Endodermal cell (in vitro differentiated cells): ENCODE measurements around the gene STAG3. TPM values are rescaled to one million over a fixed set of nuclear protein-coding genes. Genes with fewer than 3 reads are reported as not detected.
"Not testable (repeated sequence)": the region's sequence is repeated elsewhere in the genome, so short reads cannot be mapped to it uniquely, and the experiment has no call there.

Source experiments
- DNase-seq: peaks from one replicate; pipeline ENCODE4 v3.0.0-alpha.2; 2017
- H3K27ac ChIP-seq: 2 replicates; pipeline ENCODE4 v1.5.1; 2013; ENCODE audit warnings: mild to moderate bottlenecking, low read depth, low read length, moderate library complexity
- H3K27me3 ChIP-seq: 2 replicates; pipeline ENCODE4 v1.6.1; 2013; ENCODE audit warnings: mild to moderate bottlenecking, low read length, moderate library complexity; ENCODE audit not compliant: insufficient read depth, control insufficient read depth, poor library complexity, severe bottlenecking
- H3K36me3 ChIP-seq: 2 replicates; pipeline ENCODE4 v1.7.0; 2013; ENCODE audit warnings: mild to moderate bottlenecking, low read length, moderate library complexity; ENCODE audit not compliant: control insufficient read depth, insufficient read depth
- H3K4me1 ChIP-seq: one replicate; pipeline ENCODE4 v1.7.0; 2013; ENCODE audit warnings: low read length; ENCODE audit not compliant: control insufficient read depth, insufficient read depth
- H3K4me3 ChIP-seq: 2 replicates; pipeline ENCODE4 v1.5.1; 2013; ENCODE audit warnings: mild to moderate bottlenecking, low read length, moderate library complexity
- H3K9ac ChIP-seq: 2 replicates; pipeline ENCODE4 v1.6.1; 2013; ENCODE audit warnings: mild to moderate bottlenecking, low read length, moderate library complexity; ENCODE audit not compliant: poor library complexity, severe bottlenecking; ENCODE audit errors: extremely low read depth
- H3K9me3 ChIP-seq: 2 replicates; pipeline ENCODE4 v1.6.1; 2013; ENCODE audit warnings: mild to moderate bottlenecking, low read length, moderate library complexity; ENCODE audit not compliant: control insufficient read depth
- H3K27ac Mint-ChIP-seq: 2 replicates; pipeline ENCODE4 v1.8.0; 2020; ENCODE audit warnings: mixed read lengths
- H3K27me3 Mint-ChIP-seq: 2 replicates; pipeline ENCODE4 v1.8.0; 2021; ENCODE audit warnings: mild to moderate bottlenecking, mixed read lengths; ENCODE audit not compliant: insufficient read depth
- H3K36me3 Mint-ChIP-seq: 2 replicates; pipeline ENCODE4 v1.8.0; 2020; ENCODE audit warnings: low read depth, mixed read lengths
- H3K4me1 Mint-ChIP-seq: 2 replicates; pipeline ENCODE4 v1.8.0; 2020; ENCODE audit warnings: mixed read lengths
- H3K4me3 Mint-ChIP-seq: 2 replicates; pipeline ENCODE4 v1.8.0; 2020; ENCODE audit warnings: mild to moderate bottlenecking, moderate library complexity, mixed read lengths
- H3K9me3 Mint-ChIP-seq: 2 replicates; pipeline ENCODE4 v1.8.0; 2020; ENCODE audit warnings: mild to moderate bottlenecking, mixed read lengths
- CTCF ChIP-seq: fragments of 200-600 bp; sonication (generic); conservative IDR thresholded peaks from 2 replicates; pipeline ENCODE4 v1.5.0; 2021; ENCODE audit warnings: antibody characterized with exemption, mild to moderate bottlenecking
- WGBS, 2 experiments: methylation state at CpG; one replicate each; pipeline versions ENCODE4 v1.1.5 to v1.1.7; 2013; ENCODE audit warnings: missing lambda C conversion rate in 2 of 2, mixed read lengths in 1 of 2; ENCODE audit not compliant: insufficient coverage in 1 of 2, insufficient read length in 1 of 2; 5-methylcytosine and 5-hydroxymethylcytosine counted together
- total RNA-seq, 2 donors: library from RNA; stranded (reverse); fragmentation: NEBNext Ultra II Directional in 1 of 2; extraction: Animal tissue kit (Norgen Biotek cat#: 25700) in 1 of 2; gene quantifications; 2 replicates in 1 of 2; 3 replicates in 1 of 2; pipeline ENCODE4 v1.2.1, GENCODE V29; 2021

Gene STAG3
- total RNA-seq, 2 donors from 2014 or later = 1.2 to 3.3 TPM

GRCh38 chr7:100190048-100190711, 12.5 kb downstream of the STAG3 start:
- DNase-seq = no peak
- no peak overlapping the region for H3K9ac ChIP-seq
- H3K9me3 ChIP-seq = no peaks in the 10 kb centered on the region

GRCh38 chr7:100191775-100192174, 14.1 kb downstream of the STAG3 start:
- no peak for TF ChIP-seq CTCF
- no peak overlapping the region for H3K9ac ChIP-seq
- no peak overlapping the region for H3K4me3 Mint-ChIP-seq
- no peaks in the 10 kb centered on the region for H3K27me3 ChIP-seq
- H3K27ac Mint-ChIP-seq = no peak overlapping the region
- H3K4me1 Mint-ChIP-seq = no peaks in the 10 kb centered on the region
- H3K9me3 ChIP-seq = no peaks in the 10 kb centered on the region
- DNase-seq = no peak
- no peaks in the 10 kb centered on the region for H3K36me3 Mint-ChIP-seq
- H3K27ac ChIP-seq = no peak overlapping the region
- no peaks in the 10 kb centered on the region for H3K4me1 ChIP-seq
- peaks cover 32% of the 10 kb centered on the region for H3K27me3 Mint-ChIP-seq
- no peaks in the 10 kb centered on the region for H3K9me3 Mint-ChIP-seq
- 95 to 96% methylated on average over 2 of the region's 2 CpGs for WGBS, 2 experiments
- H3K4me3 ChIP-seq = no peak overlapping the region
- H3K36me3 ChIP-seq = no peaks in the 10 kb centered on the region

More at GRCh38 chr7:100190048-100190711, 12.5 kb downstream of the STAG3 start:
- Histone ChIP-seq H3K27ac (no peak overlapping the region), H3K36me3 (no peaks in the 10 kb centered on the region), H3K4me3 (no peak overlapping the region), H3K27me3 (no peaks in the 10 kb centered on the region), H3K4me1 (no peaks in the 10 kb centered on the region)
- TF ChIP-seq CTCF = peak; percentile 60
- H3K4me1 Mint-ChIP-seq = no peaks in the 10 kb centered on the region
- no peak overlapping the region for H3K4me3 Mint-ChIP-seq
- no peak overlapping the region for H3K27ac Mint-ChIP-seq
- no peaks in the 10 kb centered on the region for H3K36me3 Mint-ChIP-seq
- H3K9me3 Mint-ChIP-seq = no peaks in the 10 kb centered on the region
- WGBS, 2 experiments = 88% methylated on average over 4 of the region's 4 CpGs
- peaks cover 26% of the 10 kb centered on the region for H3K27me3 Mint-ChIP-seq

GRCh38 chr7:100192281-100192862, 14.7 kb downstream of the STAG3 start:
- H3K27me3 ChIP-seq, H3K27ac ChIP-seq, H3K36me3 Mint-ChIP-seq, H3K9me3 ChIP-seq, H3K9me3 Mint-ChIP-seq, H3K4me1 Mint-ChIP-seq, H3K36me3 ChIP-seq, H3K4me3 ChIP-seq, H3K4me1 ChIP-seq, H3K9ac ChIP-seq, H3K4me3 Mint-ChIP-seq, H3K27ac Mint-ChIP-seq, DNase-seq: not testable (repeated sequence)
- WGBS, 2 experiments = 90 to 96% methylated on average over 4 to 5 of the region's 6 CpGs
- peaks cover 33% of the 10 kb centered on the region for H3K27me3 Mint-ChIP-seq
